IMR-90 (cell line): Measurements from ENCODE around the gene CACNA1G. TPM values are rescaled to one million over a fixed set of nuclear protein-coding genes. Genes with fewer than 3 reads are reported as not detected.

Source experiments
- ATAC-seq: fragments of 200-7000 bp; cut with Tn5 transposase; 2 replicates; pipeline ENCODE4 v1.9.1; 2020; ENCODE audit warnings: low read depth, mild to moderate bottlenecking, moderate library complexity
- BruUV-seq: library from RNA; stranded (reverse); fragments of 400-500 nt; replicated peaks from 2 replicates; lab custom pipeline; 2021; lab: Mats Ljungman, UMichigan
- CTCF ChIA-PET: fragments of 300-600 bp; formaldehyde crosslinking; extraction: SDS; loops from one replicate; lab custom pipeline; 2021; ENCODE audit warnings: antibody characterized with exemption; lab: Yijun Ruan, JAX
- POLR2A ChIA-PET: fragments of 300-600 bp; sonication (Branson Sonifier 250); formaldehyde crosslinking; loops from one replicate; lab custom pipeline; 2022; ENCODE audit warnings: antibody characterized with exemption; ENCODE audit not compliant: unreplicated experiment; lab: Charles Lee
- DNase-seq: peaks from one replicate; pipeline ENCODE4 v3.0.0; 2013
- H2AFZ ChIP-seq: replicated peaks from 2 replicates; pipeline ENCODE3; 2013; ENCODE audit warnings: low read length, mild to moderate bottlenecking; ENCODE audit not compliant: poor library complexity
- H2AK5ac ChIP-seq: 2 replicates; pipeline ENCODE4 v1.6.1; 2013; ENCODE audit warnings: low read depth, low read length, inconsistent platforms
- H2AK9ac ChIP-seq: replicated peaks from 2 replicates; pipeline ENCODE3; 2013; ENCODE audit warnings: mild to moderate bottlenecking, low read depth, low read length, moderate library complexity; ENCODE audit not compliant: poor library complexity
- H2BK120ac ChIP-seq: 2 replicates; pipeline ENCODE4 v1.6.1; 2013; ENCODE audit warnings: low read depth, low read length, inconsistent platforms
- H2BK15ac ChIP-seq: 3 replicates; pipeline ENCODE4 v1.6.1; 2013; ENCODE audit warnings: low read depth, low read length, inconsistent platforms
- H2BK20ac ChIP-seq: 2 replicates; pipeline ENCODE4 v1.6.1; 2013; ENCODE audit warnings: low read depth, mild to moderate bottlenecking, inconsistent platforms, low read length, moderate library complexity
- H2BK5ac ChIP-seq: 2 replicates; pipeline ENCODE4 v1.6.1; 2013; ENCODE audit warnings: mild to moderate bottlenecking, low read depth, low read length, inconsistent platforms; ENCODE audit not compliant: poor library complexity, severe bottlenecking
- H3K14ac ChIP-seq: replicated peaks from 2 replicates; pipeline ENCODE4 v1.6.1; 2013; ENCODE audit warnings: low read depth, low read length, inconsistent platforms
- H3K18ac ChIP-seq: 2 replicates; pipeline ENCODE4 v1.6.1; 2013; ENCODE audit warnings: low read depth, low read length, control low read depth
- H3K23ac ChIP-seq: 2 replicates; pipeline ENCODE4 v1.6.1; 2013; ENCODE audit warnings: low read depth, low read length, inconsistent platforms
- H3K27ac ChIP-seq: 2 replicates; pipeline ENCODE4 v1.5.1; 2013; ENCODE audit warnings: mild to moderate bottlenecking, control low read depth, low read length; ENCODE audit not compliant: insufficient read depth
- H3K27me3 ChIP-seq: 2 replicates; pipeline ENCODE4 v1.6.1; 2013; ENCODE audit warnings: low read length; ENCODE audit not compliant: control insufficient read depth, insufficient read depth
- H3K36me3 ChIP-seq: 2 replicates; pipeline ENCODE4 v1.6.1; 2013; ENCODE audit warnings: low read length, mixed read lengths; ENCODE audit not compliant: control insufficient read depth, insufficient read depth
- H3K4ac ChIP-seq: 2 replicates; pipeline ENCODE4 v1.6.1; 2013; ENCODE audit warnings: low read depth, low read length, inconsistent platforms
- H3K4me1 ChIP-seq: 2 replicates; pipeline ENCODE4 v1.6.1; 2013; ENCODE audit warnings: low read length, mixed read lengths; ENCODE audit not compliant: control insufficient read depth, insufficient read depth
- H3K4me2 ChIP-seq: 2 replicates; pipeline ENCODE4 v1.6.1; 2013; ENCODE audit warnings: low read depth, mild to moderate bottlenecking, control low read depth, low read length, moderate library complexity
- H3K4me3 ChIP-seq: 2 replicates; pipeline ENCODE4 v1.5.1; 2013; ENCODE audit warnings: low read depth, mild to moderate bottlenecking, control low read depth, low read length, moderate library complexity; ENCODE audit not compliant: insufficient read depth
- H3K56ac ChIP-seq: 2 replicates; pipeline ENCODE4 v1.6.1; 2013; ENCODE audit warnings: low read length, inconsistent platforms; ENCODE audit not compliant: insufficient read depth; ENCODE audit errors: extremely low read depth
- H3K79me1 ChIP-seq, 2 experiments: 2 replicates each; pipeline ENCODE4 v1.6.1; 2013; ENCODE audit warnings: low read length in 2 of 2, inconsistent platforms in 1 of 2, low read depth in 1 of 2
- H3K9ac ChIP-seq: 2 replicates; pipeline ENCODE4 v1.6.1; 2013; ENCODE audit warnings: low read depth, low read length, control low read depth
- H3K9me1 ChIP-seq: 2 replicates; pipeline ENCODE4 v1.6.1; 2013; ENCODE audit warnings: low read length, inconsistent platforms; ENCODE audit not compliant: insufficient read depth
- H3K9me3 ChIP-seq: 2 replicates; pipeline ENCODE4 v1.6.1; 2013; ENCODE audit warnings: low read length; ENCODE audit not compliant: control insufficient read depth, insufficient read depth
- H4K20me1 ChIP-seq: 2 replicates; pipeline ENCODE4 v1.6.1; 2013; ENCODE audit warnings: low read length, inconsistent platforms; ENCODE audit not compliant: insufficient read depth
- H4K5ac ChIP-seq: 2 replicates; pipeline ENCODE4 v1.6.1; 2013; ENCODE audit warnings: mild to moderate bottlenecking, low read depth, low read length, control low read depth
- H4K8ac ChIP-seq, 2 experiments: 2 replicates each; pipeline ENCODE4 v1.6.1; 2013; ENCODE audit warnings: low read depth in 2 of 2, low read length in 2 of 2, control low read depth in 1 of 2, inconsistent platforms in 1 of 2
- H4K91ac ChIP-seq: 2 replicates; pipeline ENCODE4 v1.6.1; 2013; ENCODE audit warnings: low read depth, low read length, inconsistent platforms; ENCODE audit not compliant: insufficient read depth
- BHLHE40 ChIP-seq: fragments of 150-350 bp; IDR thresholded peaks from 2 replicates; pipeline ENCODE4 v1.6.1; 2016; ENCODE audit warnings: mild to moderate bottlenecking, low read depth, low read length
- CEBPB ChIP-seq: IDR thresholded peaks from 2 replicates; pipeline ENCODE4 v1.6.1; 2012; ENCODE audit warnings: low read depth, low read length, improper control_type of control experiment
- CHD1 ChIP-seq: IDR thresholded peaks from 2 replicates; pipeline ENCODE4 v1.6.1; 2012; ENCODE audit warnings: low read depth, low read length, improper control_type of control experiment
- FOS ChIP-seq: fragments of 150-350 bp; IDR thresholded peaks from 2 replicates; pipeline ENCODE4 v1.6.1; 2016; ENCODE audit warnings: low read depth, low read length
- MAFK ChIP-seq: IDR thresholded peaks from 2 replicates; pipeline ENCODE4 v1.6.1; 2012; ENCODE audit warnings: low read depth, low read length, improper control_type of control experiment
- MAZ ChIP-seq: IDR thresholded peaks from 2 replicates; pipeline ENCODE4 v1.6.1; 2012; ENCODE audit warnings: low read depth, mild to moderate bottlenecking, low read length, improper control_type of control experiment, moderate library complexity, borderline replicate concordance
- MXI1 ChIP-seq: IDR thresholded peaks from 2 replicates; pipeline ENCODE4 v1.6.1; 2012; ENCODE audit warnings: low read depth, mild to moderate bottlenecking, low read length, moderate library complexity, borderline replicate concordance
- NFE2L2 ChIP-seq: fragments of 150-350 bp; IDR thresholded peaks from 2 replicates; pipeline ENCODE4 v1.6.1; 2016; ENCODE audit warnings: low read depth, mild to moderate bottlenecking, low read length
- RAD21 ChIP-seq: IDR thresholded peaks from 2 replicates; pipeline ENCODE4 v1.6.1; 2012; ENCODE audit warnings: low read length, improper control_type of control experiment
- RCOR1 ChIP-seq: IDR thresholded peaks from 2 replicates; pipeline ENCODE4 v1.6.1; 2012; ENCODE audit warnings: mild to moderate bottlenecking, low read length, improper control_type of control experiment; ENCODE audit not compliant: insufficient replicate concordance
- SMC3 ChIP-seq: fragments of 150-350 bp; IDR thresholded peaks from 2 replicates; pipeline ENCODE4 v1.6.1; 2016; ENCODE audit warnings: low read depth, mild to moderate bottlenecking, antibody characterized with exemption, low read length, moderate library complexity
- USF2 ChIP-seq: fragments of 150-350 bp; IDR thresholded peaks from 2 replicates; pipeline ENCODE4 v1.6.1; 2017; ENCODE audit warnings: mild to moderate bottlenecking, antibody characterized with exemption, low read length, low read depth
- WGBS, 2 experiments: methylation state at CpG; one replicate each; pipeline versions ENCODE4 v1.1.5 to v1.1.7; 2013; ENCODE audit warnings: missing lambda C conversion rate in 2 of 2; ENCODE audit not compliant: insufficient read length in 1 of 2; ENCODE audit errors: extremely low coverage in 2 of 2; 5-methylcytosine and 5-hydroxymethylcytosine counted together
- dilution Hi-C: fragments of 300-500 bp; cut with HindIII; formaldehyde crosslinking; loops from one replicate; pipeline ENCODE4 v1.14.3; 2018; ENCODE audit warnings: low sequenced_read_pairs; ENCODE audit not compliant: unreplicated experiment
- in situ Hi-C: fragments of 300-500 bp; cut with MboI; formaldehyde crosslinking; loops from 3 replicates; pipeline ENCODE4 v1.14.3; 2019; ENCODE audit warnings: low sequenced_read_pairs, inconsistent platforms, mixed read lengths
- intact Hi-C: fragments of 100-400 bp; cut with micrococcal nuclease; formaldehyde crosslinking; loops from 2 replicates; pipeline ENCODE4 v1.10.0; 2022
- polyA plus RNA-seq, 3 experiments: library from polyadenylated mRNA; depleted of rRNA; stranded (reverse); fragments of >200 nt; gene quantifications; 2 replicates each; pipeline ENCODE4 v1.2.3, GENCODE V29; 2012; ENCODE audit warnings: low replicate concordance in 1 of 3
- total RNA-seq: library from RNA; depleted of rRNA; stranded (reverse); fragments of >200 nt; gene quantifications from 2 replicates; pipeline ENCODE4 v1.2.3, GENCODE V29; 2012
- TF ChIP-seq, protein P1 (sequence below): fragments of 150-350 bp; IDR thresholded peaks from 2 replicates; pipeline ENCODE4 v1.6.1; 2016; ENCODE audit warnings: low read depth, mild to moderate bottlenecking, low read length, moderate library complexity, borderline replicate concordance

CACNA1G gene
- total and polyA plus RNA-seq, 2 of the 4 experiments (the other 2 are of a cell fraction) = under 0.01 to 0.03 TPM

- H3K9me3 ChIP-seq = no peaks in the 10 kb centered on the region
- H3K27me3 ChIP-seq = peaks cover 26% of the 10 kb centered on the region
- no peak overlapping the region for H2AK5ac ChIP-seq
- POLR2A ChIA-PET = no interaction called here
- H2AK9ac ChIP-seq = no peak overlapping the region
- ATAC-seq (no peak), DNase-seq (no peak)
- no peak overlapping the region for H3K4me3 ChIP-seq
- H3K4me1 ChIP-seq = no peaks in the 10 kb centered on the region
- H4K8ac ChIP-seq = no peak overlapping the region
- no peak overlapping the region for H3K23ac ChIP-seq
- H3K14ac ChIP-seq = no peak overlapping the region
- no peak overlapping the region for H4K5ac ChIP-seq
- H2BK120ac ChIP-seq = no peak overlapping the region
- H3K4ac ChIP-seq = no peak overlapping the region
- no peak overlapping the region for H3K56ac ChIP-seq
- no peak overlapping the region for H3K9ac ChIP-seq
- no CpG with 5 or more reads among the region's 2 CpGs for WGBS, 2 experiments
- H3K4me2 ChIP-seq = no peak overlapping the region
- H2BK5ac ChIP-seq = no peak overlapping the region
- H2BK20ac ChIP-seq = no peak overlapping the region
- no peak overlapping the region for H3K27ac ChIP-seq
- no peak overlapping the region for H3K18ac ChIP-seq
- TF ChIP-seq FOS = no peak
- TF ChIP-seq BHLHE40 = no peak
- TF ChIP-seq MXI1 = no peak
- no peak for TF ChIP-seq RCOR1
- no peak for TF ChIP-seq MAFK
- TF ChIP-seq SMC3 = no peak
- TF ChIP-seq NFE2L2 = no peak
- TF ChIP-seq RAD21 = no peak
- no peak for TF ChIP-seq CHD1
- no peak for TF ChIP-seq USF2
- TF ChIP-seq MAZ = no peak
- no peak for TF ChIP-seq CEBPB
- TF ChIP-seq, protein P1, sequence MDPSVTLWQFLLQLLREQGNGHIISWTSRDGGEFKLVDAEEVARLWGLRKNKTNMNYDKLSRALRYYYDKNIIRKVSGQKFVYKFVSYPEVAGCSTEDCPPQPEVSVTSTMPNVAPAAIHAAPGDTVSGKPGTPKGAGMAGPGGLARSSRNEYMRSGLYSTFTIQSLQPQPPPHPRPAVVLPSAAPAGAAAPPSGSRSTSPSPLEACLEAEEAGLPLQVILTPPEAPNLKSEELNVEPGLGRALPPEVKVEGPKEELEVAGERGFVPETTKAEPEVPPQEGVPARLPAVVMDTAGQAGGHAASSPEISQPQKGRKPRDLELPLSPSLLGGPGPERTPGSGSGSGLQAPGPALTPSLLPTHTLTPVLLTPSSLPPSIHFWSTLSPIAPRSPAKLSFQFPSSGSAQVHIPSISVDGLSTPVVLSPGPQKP = no peak
- BruUV-seq = no TSS peak
- dilution Hi-C loops (no loop called here), intact Hi-C loops (no loop called here), in situ Hi-C loops (no loop called here)
- CTCF ChIA-PET = no interaction called here
- no peak overlapping the region for H4K91ac ChIP-seq
- no peaks in the 10 kb centered on the region for H3K36me3 ChIP-seq
- no peaks in the 10 kb centered on the region for H4K20me1 ChIP-seq
- H3K9me1 ChIP-seq = no peaks in the 10 kb centered on the region
- no peak overlapping the region for H2AFZ ChIP-seq
- H3K79me1 ChIP-seq = no peaks in the 10 kb centered on the region
- H2BK15ac ChIP-seq = no peak overlapping the region
Measured at GRCh38 chr17:50523208-50523607, 37.3 kb upstream of the CACNA1G start.
